ENCODE data around the gene SUB1. TPM values are rescaled to one million over a fixed set of nuclear protein-coding genes. Genes with fewer than 3 reads are reported as not detected.
A peak's percentile ranks its signal among the peaks of the same experiment; 100 is the strongest.
"Not testable (repeated sequence)": the region's sequence is repeated elsewhere in the genome, so short reads cannot be mapped to it uniquely, and the experiment has no call there.

The SUB1 gene
- total RNA-seq, 2 donors from 2014 or later: 263 to 402 TPM

- Mint-ChIP-seq H3K27me3 (no peaks in the 10 kb centered on the region), H3K4me3 (no peak overlapping the region), H3K9me3 (no peaks in the 10 kb centered on the region), H3K36me3 (ENCODE audit: low read depth) (no peaks in the 10 kb centered on the region), H3K27ac (no peak overlapping the region), H3K4me1 (no peaks in the 10 kb centered on the region)
- ATAC-seq (replicated peaks): no peak
Observed at GRCh38 chr5:32630867-32631491, 45.6 kb downstream of the SUB1 start.

- H3K27ac Mint-ChIP-seq; H3K9me3 Mint-ChIP-seq; H3K4me1 Mint-ChIP-seq; ATAC-seq (replicated peaks); H3K4me3 Mint-ChIP-seq; H3K27me3 Mint-ChIP-seq; H3K36me3 Mint-ChIP-seq (ENCODE audit: low read depth): not testable (repeated sequence)
Observed at GRCh38 chr5:32633017-32633416, 47.7 kb downstream of the SUB1 start.

- Mint-ChIP-seq H3K4me3 (no peak overlapping the region), H3K4me1 (no peaks in the 10 kb centered on the region), H3K9me3 (no peaks in the 10 kb centered on the region), H3K36me3 (ENCODE audit: low read depth) (no peaks in the 10 kb centered on the region), H3K27ac (no peak overlapping the region), H3K27me3 (no peaks in the 10 kb centered on the region)
- no peak for ATAC-seq (replicated peaks)
Observed at GRCh38 chr5:32638309-32638708, 53.0 kb downstream of the SUB1 start.

- no peak for ATAC-seq (replicated peaks)
- H3K27me3 Mint-ChIP-seq: no peaks in the 10 kb centered on the region
- no peaks in the 10 kb centered on the region for H3K4me1 Mint-ChIP-seq
- no peaks in the 10 kb centered on the region for H3K36me3 Mint-ChIP-seq (ENCODE audit: low read depth)
- no peak overlapping the region for H3K27ac Mint-ChIP-seq
- no peak overlapping the region for H3K4me3 Mint-ChIP-seq
- no peaks in the 10 kb centered on the region for H3K9me3 Mint-ChIP-seq
Observed at GRCh38 chr5:32639943-32640342, 54.6 kb downstream of the SUB1 start.

GRCh38 chr5:32642276-32643002 lies 57.1 kb downstream of the SUB1 start:
- no peaks in the 10 kb centered on the region for H3K27me3 Mint-ChIP-seq
- H3K4me3 Mint-ChIP-seq: no peak overlapping the region
- H3K4me1 Mint-ChIP-seq: no peaks in the 10 kb centered on the region
- no peaks in the 10 kb centered on the region for H3K36me3 Mint-ChIP-seq (ENCODE audit: low read depth)
- ATAC-seq (replicated peaks): no peak
- no peak overlapping the region for H3K27ac Mint-ChIP-seq
- H3K9me3 Mint-ChIP-seq: no peaks in the 10 kb centered on the region

- Mint-ChIP-seq H3K9me3 (no peaks in the 10 kb centered on the region), H3K27me3 (no peaks in the 10 kb centered on the region), H3K4me1 (no peaks in the 10 kb centered on the region), H3K27ac (no peak overlapping the region), H3K36me3 (ENCODE audit: low read depth) (no peaks in the 10 kb centered on the region), H3K4me3 (no peak overlapping the region)
- ATAC-seq (replicated peaks): peak; percentile 67
Observed at GRCh38 chr5:32645246-32645645, 59.9 kb downstream of the SUB1 start.

- peak; percentile 72 for ATAC-seq (replicated peaks)
- H3K27ac Mint-ChIP-seq: no peak overlapping the region
Observed at GRCh38 chr5:32646061-32646969, 61.0 kb downstream of the SUB1 start.

GRCh38 chr5:32651088-32651487 lies 65.7 kb downstream of the SUB1 start:
- Mint-ChIP-seq H3K27me3 (peaks cover 9% of the 10 kb centered on the region), H3K27ac (no peak overlapping the region), H3K4me1 (no peaks in the 10 kb centered on the region), H3K36me3 (ENCODE audit: low read depth) (no peaks in the 10 kb centered on the region), H3K4me3 (no peak overlapping the region), H3K9me3 (peaks cover 9% of the 10 kb centered on the region)
- no peak for ATAC-seq (replicated peaks)

More at GRCh38 chr5:32646061-32646969, 61.0 kb downstream of the SUB1 start:
- no peaks in the 10 kb centered on the region for H3K36me3 Mint-ChIP-seq (ENCODE audit: low read depth)
- no peaks in the 10 kb centered on the region for H3K4me1 Mint-ChIP-seq
- no peaks in the 10 kb centered on the region for H3K27me3 Mint-ChIP-seq
- no peak overlapping the region for H3K4me3 Mint-ChIP-seq
- no peaks in the 10 kb centered on the region for H3K9me3 Mint-ChIP-seq

- ATAC-seq (replicated peaks): no peak
- Mint-ChIP-seq H3K9me3 (peaks cover 9% of the 10 kb centered on the region), H3K4me1 (no peaks in the 10 kb centered on the region), H3K27me3 (peaks cover 9% of the 10 kb centered on the region), H3K27ac (no peak overlapping the region), H3K36me3 (ENCODE audit: low read depth) (no peaks in the 10 kb centered on the region), H3K4me3 (no peak overlapping the region)
Observed at GRCh38 chr5:32651638-32652037, 66.3 kb downstream of the SUB1 start.

Other genes starting within 250 kb of the SUB1 start
- 10 to 100 TPM; 63.7 to 70.4 TPM for gene ZFR, start 140.8 kb upstream of the SUB1 start, total RNA-seq
- under 1 TPM; 0.09 to 0.66 TPM for gene NPR3, start 125.8 kb downstream of the SUB1 start, total RNA-seq

All from activated T-helper 17 cell treated with anti-CD3 and anti-CD28 coated beads, Interleukin-2, amount 50 U/mL, for 72 hours (primary cell).